GM18867 (cell line): ENCODE results near the gene RPL22.
A peak's percentile ranks its signal among the peaks of the same experiment; 100 is the strongest.

Experiments
- ATAC-seq: cut with Tn5 transposase; IDR thresholded peaks from one replicate; pipeline ENCODE4 v1.9.1; 2021; ENCODE audit warnings: mild to moderate bottlenecking, moderate library complexity; ENCODE audit not compliant: unreplicated experiment

Gene RPL22

GRCh38 chr1:6199298-6200187, at the start of gene RPL22:
RPL22 (minus strand) TSS chr1:6199595; CDS start chr1:6199573, 22 bp downstream.
- peak; percentile 95 for ATAC-seq

- ATAC-seq, result no peak
These were observed 48.9 kb upstream of the RPL22 start for GRCh38 chr1:6248161-6248776.

GRCh38 chr1:6247651-6248050, 48.3 kb upstream of the RPL22 start:
- no peak for ATAC-seq

- ATAC-seq, result no peak
These were observed 47.4 kb upstream of the RPL22 start for GRCh38 chr1:6246497-6247467.

GRCh38 chr1:6245869-6246496, 46.6 kb upstream of the RPL22 start:
- ATAC-seq, result no peak

- ATAC-seq, result no peak
These were observed 45.9 kb upstream of the RPL22 start for GRCh38 chr1:6245086-6245868.

GRCh38 chr1:6244401-6245049, 45.1 kb upstream of the RPL22 start:
- ATAC-seq, result no peak

- ATAC-seq, result no peak
These were observed 44.6 kb upstream of the RPL22 start, which contains the start of gene HES3 for GRCh38 chr1:6243993-6244392. HES3 (plus strand) TSS chr1:6244179; CDS start chr1:6244366, 187 bp downstream.

GRCh38 chr1:6243053-6243834, 43.8 kb upstream of the RPL22 start:
- ATAC-seq, result no peak

- ATAC-seq, result no peak
These were observed 42.7 kb upstream of the RPL22 start for GRCh38 chr1:6241887-6242740.

GRCh38 chr1:6241107-6241886, 41.9 kb upstream of the RPL22 start:
- no peak for ATAC-seq

GRCh38 chr1:6239950-6240768, 40.8 kb upstream of the RPL22 start:
- ATAC-seq, result no peak

GRCh38 chr1:6239213-6239752, 39.9 kb upstream of the RPL22 start:
- no peak for ATAC-seq

GRCh38 chr1:6237093-6237492, 37.7 kb upstream of the RPL22 start:
- ATAC-seq, result no peak

GRCh38 chr1:6235296-6235677, 35.9 kb upstream of the RPL22 start:
- no peak for ATAC-seq
